T-helper 1 cell (primary cell): ENCODE measurements around the gene AGFG1.
"Not testable (repeated sequence)": the region's sequence is repeated elsewhere in the genome, so short reads cannot be mapped to it uniquely, and the experiment has no call there.

Source experiments
- DNase-seq, 5 donors: peaks; one replicate each; pipeline ENCODE4 v3.0.0-alpha.2; 2012 to 2020

Gene AGFG1

DNA sequence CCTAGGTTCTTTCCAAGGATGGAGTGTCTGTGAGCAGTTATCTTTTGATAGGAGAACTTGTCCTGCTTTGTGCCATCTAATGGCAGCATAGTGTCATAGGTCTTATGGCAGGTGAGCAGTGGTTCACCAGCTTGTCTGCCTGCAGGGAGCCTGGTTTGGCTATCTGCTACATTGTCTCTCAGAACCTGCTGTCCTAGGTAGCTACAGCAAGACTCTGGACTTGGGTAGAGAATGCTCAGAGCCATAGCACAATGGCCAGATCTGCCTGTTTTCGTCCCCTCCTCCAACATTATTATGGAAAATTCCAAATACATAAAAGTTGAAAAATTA is 28.3 kb downstream of the AGFG1 start:
- no peak for DNase-seq

GRCh38 chr2:227503433-227504406 is 31.8 kb downstream of the AGFG1 start:
- DNase-seq, result no peak

GRCh38 chr2:227504700-227505099 is 32.7 kb downstream of the AGFG1 start:
- DNase-seq, result no peak

DNA sequence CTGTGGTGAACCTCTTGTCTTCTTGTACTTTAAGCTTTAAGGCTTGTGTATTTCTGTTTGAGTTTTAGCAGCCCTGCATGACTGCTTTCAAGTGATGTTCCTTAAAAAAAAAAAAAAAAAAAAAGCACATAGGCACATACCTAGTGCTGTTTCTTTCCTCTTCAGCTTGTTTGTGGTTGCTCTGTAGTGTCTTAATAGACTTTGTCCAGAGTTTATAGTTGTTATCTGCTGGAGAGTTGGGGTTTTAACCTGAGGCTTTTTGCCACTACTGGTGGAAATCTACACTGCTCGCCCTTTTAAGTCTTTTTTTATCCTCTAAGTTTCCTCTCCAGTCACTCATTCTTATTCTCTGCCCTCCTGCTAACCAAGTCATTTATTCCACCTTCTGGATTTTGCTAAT is 34.5 kb downstream of the AGFG1 start:
- DNase-seq, result no peak

- no peak for DNase-seq
These were observed 36.0 kb downstream of the AGFG1 start for GRCh38 chr2:227507963-227508362.

GRCh38 chr2:227509076-227509475 is 37.1 kb downstream of the AGFG1 start:
- no peak for DNase-seq

DNA sequence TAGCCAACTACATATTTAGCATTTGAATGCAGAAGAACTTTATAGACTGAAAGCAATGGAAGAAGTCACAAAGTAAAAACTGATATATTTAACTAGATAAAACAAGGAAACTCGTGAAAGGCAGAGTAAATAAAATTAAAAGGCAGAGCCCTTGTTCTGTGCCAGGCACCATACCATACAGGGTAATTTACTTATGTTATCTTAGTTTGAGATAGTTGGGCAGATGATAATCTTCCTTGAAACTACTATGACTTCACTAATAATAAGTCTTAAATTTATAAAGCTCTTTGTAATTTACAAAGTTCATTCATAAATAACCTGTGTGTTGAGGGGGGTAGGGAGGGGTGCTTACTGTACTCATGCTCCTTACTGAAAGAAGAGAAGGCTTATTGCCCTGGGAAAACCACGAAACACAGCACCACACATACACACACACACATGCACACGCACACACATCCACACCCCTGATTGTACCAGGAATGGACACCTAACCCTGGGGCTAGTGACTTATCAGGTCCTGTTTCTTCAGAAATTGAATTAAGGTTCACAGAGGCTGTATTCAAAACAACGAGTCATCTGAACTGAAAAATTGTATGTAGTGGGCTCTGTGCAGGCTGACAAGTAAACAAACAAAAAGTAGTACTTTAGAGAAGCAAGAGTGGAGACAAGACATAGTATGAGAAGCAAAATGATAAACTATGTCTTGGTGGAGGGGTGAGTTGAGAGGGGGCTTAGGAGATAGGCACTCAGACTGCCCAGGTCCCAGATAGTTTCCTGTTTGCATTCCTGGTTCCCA is 38.1 kb downstream of the AGFG1 start:
- no peak for DNase-seq

- DNase-seq, result no peak
These were observed 38.6 kb downstream of the AGFG1 start for GRCh38 chr2:227510620-227510958.

GRCh38 chr2:227511239-227511930 is 39.4 kb downstream of the AGFG1 start:
- no peak for DNase-seq

GRCh38 chr2:227511955-227512354 is 40.0 kb downstream of the AGFG1 start:
- no peak for DNase-seq

DNA sequence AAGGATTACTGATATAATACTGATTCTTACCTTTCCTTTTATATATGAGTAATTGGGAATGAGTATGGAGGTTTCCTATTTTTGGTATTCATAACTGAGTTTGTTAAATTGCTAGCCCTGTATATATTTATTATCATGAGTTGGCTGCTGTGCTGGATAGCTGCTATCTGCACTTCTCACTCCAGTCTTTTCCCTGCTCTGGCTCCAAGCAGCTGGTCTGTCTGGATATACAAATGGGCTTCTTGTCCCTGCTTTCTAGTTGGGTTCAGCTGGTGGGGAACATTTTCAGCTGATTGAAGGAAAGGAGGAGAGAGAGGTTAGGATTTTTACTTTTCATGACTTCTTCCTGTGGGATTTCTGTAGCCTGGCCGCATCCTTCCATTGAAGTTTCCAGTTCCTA is 41.2 kb downstream of the AGFG1 start:
- no peak for DNase-seq

GRCh38 chr2:227515742-227516141 is 43.8 kb downstream of the AGFG1 start:
- DNase-seq, result no peak

- no peak for DNase-seq
These were observed 45.8 kb downstream of the AGFG1 start for GRCh38 chr2:227517724-227518123.

DNA sequence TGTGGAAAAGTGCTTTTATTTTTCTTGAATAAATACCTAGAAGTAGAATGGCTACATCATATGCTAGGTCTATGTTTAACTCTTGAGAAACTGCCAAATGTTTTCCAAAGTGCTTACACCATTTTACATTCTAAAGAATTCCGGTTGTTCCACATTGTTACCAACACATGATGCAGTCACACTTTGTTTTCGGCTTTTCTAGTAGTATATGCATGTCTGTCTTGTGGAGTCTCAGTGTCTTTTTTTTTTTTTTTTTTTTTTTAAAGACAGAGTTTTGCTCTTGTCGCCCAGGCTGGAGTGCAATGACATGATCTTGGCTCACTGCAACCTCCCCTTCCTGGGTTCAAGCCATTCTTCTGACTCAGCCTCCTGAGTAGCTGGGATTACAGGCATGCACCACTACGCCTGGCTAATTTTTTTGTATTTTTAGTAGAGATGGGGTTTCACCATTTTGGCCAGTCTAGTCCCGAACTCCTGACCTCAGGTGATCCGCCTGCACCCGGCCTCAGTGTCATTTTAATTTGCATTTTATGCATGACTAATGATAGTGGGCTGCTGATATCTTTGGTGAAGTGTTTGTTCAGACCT is 46.4 kb downstream of the AGFG1 start:
- DNase-seq, result not testable (repeated sequence)

GRCh38 chr2:227521178-227521577 is 49.2 kb downstream of the AGFG1 start:
- not testable (repeated sequence) for DNase-seq

DNA sequence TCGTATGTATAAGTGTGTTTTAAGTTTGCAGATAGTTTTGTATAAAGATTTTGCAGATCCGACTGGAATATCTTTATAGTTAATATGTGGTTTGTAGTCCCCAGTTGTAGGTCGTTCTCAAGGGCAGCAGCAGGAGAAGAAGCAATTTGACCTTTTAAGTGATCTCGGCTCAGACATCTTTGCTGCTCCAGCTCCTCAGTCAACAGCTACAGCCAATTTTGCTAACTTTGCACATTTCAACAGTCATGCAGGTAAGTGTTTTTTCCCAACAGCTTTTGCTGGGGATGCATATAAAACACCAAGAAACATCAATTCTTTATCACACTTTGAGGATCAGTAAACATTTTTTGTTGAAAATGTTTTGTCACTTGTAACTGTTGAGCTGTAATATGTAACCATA is 52.7 kb downstream of the AGFG1 start:
- no peak for DNase-seq

- no peak for DNase-seq
These were observed 55.4 kb downstream of the AGFG1 start for GRCh38 chr2:227527351-227527750.

GRCh38 chr2:227528803-227529202 is 56.8 kb downstream of the AGFG1 start:
- no peak for DNase-seq

DNA sequence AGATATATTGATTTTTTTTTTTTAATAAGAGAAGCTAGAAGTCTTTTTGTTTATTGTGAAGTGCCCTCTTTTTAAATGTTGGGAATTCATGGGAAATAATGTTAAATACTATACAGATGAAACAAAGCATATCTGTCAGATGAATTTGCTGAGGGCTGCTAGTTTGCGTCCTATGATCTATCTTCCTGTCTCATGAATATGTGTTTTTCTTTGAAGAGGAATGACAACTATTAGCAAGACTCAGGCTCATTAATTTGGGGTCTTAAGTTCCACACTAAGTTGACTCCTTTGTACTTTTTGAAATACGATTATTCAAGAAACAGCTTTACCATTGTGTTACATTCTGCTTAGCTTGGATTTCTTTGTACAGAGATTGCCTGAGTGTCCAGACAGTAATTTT is 57.9 kb downstream of the AGFG1 start:
- DNase-seq, result no peak

GRCh38 chr2:227534714-227535113 is 62.8 kb downstream of the AGFG1 start:
- no peak for DNase-seq

- DNase-seq, result no peak
These were observed 64.5 kb downstream of the AGFG1 start for GRCh38 chr2:227536445-227536844.

DNA sequence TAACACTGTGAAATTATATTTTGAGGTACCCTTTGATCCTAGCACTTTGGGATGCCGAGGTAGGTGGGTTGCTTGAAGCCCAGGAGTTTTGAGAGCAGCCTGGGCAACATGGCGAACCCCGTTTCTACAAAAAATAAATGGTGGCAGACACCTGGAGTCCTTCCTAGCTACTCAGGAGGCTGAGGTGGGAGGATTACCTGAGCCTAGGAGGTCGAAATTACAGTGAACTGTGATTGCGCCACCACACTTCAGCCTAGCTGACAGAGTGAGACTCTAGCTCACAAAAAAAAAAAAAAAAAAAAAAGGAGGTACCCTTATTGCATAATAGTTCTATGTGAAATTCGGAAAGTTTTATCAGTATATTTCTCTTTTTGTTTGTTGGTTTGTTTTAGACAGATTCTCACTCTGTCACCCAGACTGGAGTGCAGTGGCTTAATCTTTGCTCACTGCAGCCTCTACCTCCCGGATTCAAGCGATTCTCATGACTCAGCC is 67.6 kb downstream of the AGFG1 start:
- DNase-seq, result no peak

- DNase-seq, result not testable (repeated sequence)
These were observed 68.4 kb downstream of the AGFG1 start for GRCh38 chr2:227540352-227540751.
